Lower leg skin (tissue), 4 donors: ENCODE data around the gene EDC3. TPM values are rescaled to one million over a fixed set of nuclear protein-coding genes. Genes with fewer than 3 reads are reported as not detected.

ENCODE experiments used
- DNase-seq, 2 donors: peaks; one replicate each; pipeline ENCODE4 v3.0.0-alpha.2; 2019; ENCODE audit warnings: low spot score in 2 of 2
- H3K4me3 ChIP-seq: fragments of 200-600 bp; sonication (generic); 2 replicates; pipeline ENCODE4 v1.5.1; 2017; ENCODE audit warnings: mild to moderate bottlenecking, low read depth; ENCODE audit not compliant: poor library complexity, severe bottlenecking
- POLR2A ChIP-seq, 2 donors: fragments of 450-650 bp; IDR thresholded peaks; one replicate each; pipeline ENCODE4 v1.6.1; 2016 to 2017; ENCODE audit warnings: antibody characterized with exemption in 2 of 2, mild to moderate bottlenecking in 1 of 2, moderate library complexity in 1 of 2
- WGBS, 2 donors: methylation state at CpG; one replicate each; pipeline ENCODE4 v1.1.5; 2018; 5-methylcytosine and 5-hydroxymethylcytosine counted together
- intact Hi-C: fragments of 100-400 bp; cut with DNase I; formaldehyde crosslinking; loops from one replicate; pipeline ENCODE4 v1.15.0; 2023; ENCODE audit warnings: low total_unique reads
- total RNA-seq, 4 donors: library from RNA; depleted of rRNA; stranded (reverse); fragments of >200 nt; gene quantifications; one replicate each; pipeline ENCODE4 v1.1.0, GENCODE V29; 2016
- TF ChIP-seq, protein P1 (sequence below), 3 donors: fragments of 450-650 bp; IDR thresholded peaks; one replicate each; pipeline ENCODE4 v1.5.1; 2016; ENCODE audit warnings: antibody characterized with exemption in 3 of 3, mild to moderate bottlenecking in 3 of 3, moderate library complexity in 2 of 3

EDC3 gene
- total RNA-seq, 4 donors from 2014 or later: 11.2 to 33.6 (median 17.6) TPM

- TF ChIP-seq, protein P1, sequence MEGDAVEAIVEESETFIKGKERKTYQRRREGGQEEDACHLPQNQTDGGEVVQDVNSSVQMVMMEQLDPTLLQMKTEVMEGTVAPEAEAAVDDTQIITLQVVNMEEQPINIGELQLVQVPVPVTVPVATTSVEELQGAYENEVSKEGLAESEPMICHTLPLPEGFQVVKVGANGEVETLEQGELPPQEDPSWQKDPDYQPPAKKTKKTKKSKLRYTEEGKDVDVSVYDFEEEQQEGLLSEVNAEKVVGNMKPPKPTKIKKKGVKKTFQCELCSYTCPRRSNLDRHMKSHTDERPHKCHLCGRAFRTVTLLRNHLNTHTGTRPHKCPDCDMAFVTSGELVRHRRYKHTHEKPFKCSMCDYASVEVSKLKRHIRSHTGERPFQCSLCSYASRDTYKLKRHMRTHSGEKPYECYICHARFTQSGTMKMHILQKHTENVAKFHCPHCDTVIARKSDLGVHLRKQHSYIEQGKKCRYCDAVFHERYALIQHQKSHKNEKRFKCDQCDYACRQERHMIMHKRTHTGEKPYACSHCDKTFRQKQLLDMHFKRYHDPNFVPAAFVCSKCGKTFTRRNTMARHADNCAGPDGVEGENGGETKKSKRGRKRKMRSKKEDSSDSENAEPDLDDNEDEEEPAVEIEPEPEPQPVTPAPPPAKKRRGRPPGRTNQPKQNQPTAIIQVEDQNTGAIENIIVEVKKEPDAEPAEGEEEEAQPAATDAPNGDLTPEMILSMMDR (IDR thresholded peaks at IDR 0.05): no peak
- TF ChIP-seq POLR2A (IDR thresholded peaks at IDR 0.05): no peak
- peak in 1 of 2 donors; percentile 37 for DNase-seq
- 89 to 90% methylated on average over 3 of the region's 3 CpGs for WGBS, 2 donors
- intact Hi-C loops: no loop called here
- H3K4me3 ChIP-seq: no peak overlapping the region
Observed at GRCh38 chr15:74657846-74658245, 38.0 kb downstream of the EDC3 start.

DNA sequence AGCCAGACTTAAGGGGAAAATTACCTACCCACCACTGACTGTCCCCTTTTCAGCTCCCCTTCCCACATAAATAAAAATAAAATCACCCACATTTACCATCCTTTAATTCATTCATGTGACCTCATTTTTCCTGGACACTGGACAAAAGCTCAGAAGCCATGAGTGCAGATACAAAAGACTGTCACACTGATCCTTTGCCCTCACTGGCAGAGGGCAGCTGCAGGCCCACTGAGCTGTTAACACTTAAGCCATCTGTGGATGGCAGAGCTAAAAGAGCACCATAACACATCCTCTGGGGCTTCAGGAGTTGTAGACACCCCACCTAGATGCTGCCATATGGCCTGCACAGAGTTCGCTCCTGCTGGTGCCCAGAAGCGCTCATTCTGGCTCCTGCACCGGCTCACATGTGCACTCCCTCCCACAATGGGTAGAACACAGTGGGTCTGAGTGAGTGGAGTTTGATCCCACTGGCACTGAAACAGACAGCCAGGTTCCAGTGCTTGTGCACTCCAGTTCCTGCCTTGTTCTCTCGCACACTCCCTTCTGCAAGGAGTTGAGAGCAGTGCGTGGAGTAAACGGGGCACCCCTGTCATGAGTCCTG, 38.8 kb downstream of the EDC3 start:
- WGBS, 2 donors: 88 to 95% methylated on average over 6 of the region's 6 CpGs
- intact Hi-C loops: no loop called here

DNA sequence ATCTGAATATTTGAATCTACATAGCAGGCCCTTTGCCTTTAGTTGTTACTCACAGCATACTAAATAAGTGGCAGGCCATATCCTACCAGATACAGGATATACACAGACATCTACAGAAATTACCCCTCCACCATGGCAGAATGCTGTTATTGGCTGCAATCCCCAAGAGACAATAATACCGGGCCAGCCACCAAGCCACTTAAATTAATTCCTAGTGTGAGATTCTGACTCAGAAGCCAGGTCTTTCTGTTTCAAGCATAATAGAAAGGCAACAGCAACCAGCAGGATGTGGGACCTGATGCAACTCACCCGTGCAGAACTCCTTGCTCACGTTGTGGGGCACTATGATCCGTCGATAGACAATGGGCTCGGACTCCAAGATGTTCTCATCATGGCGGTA, 40.4 kb downstream of the EDC3 start:
- no peak overlapping the region for H3K4me3 ChIP-seq
- TF ChIP-seq, protein P1 (IDR thresholded peaks at IDR 0.05): no peak
- no peak for TF ChIP-seq POLR2A (IDR thresholded peaks at IDR 0.05)
- DNase-seq: peak in 1 of 2 donors; percentile 49
- intact Hi-C loops: no loop called here
- 76 to 80% methylated on average over 7 of the region's 7 CpGs for WGBS, 2 donors

More for the DNA sequence above, 38.8 kb downstream of the EDC3 start:
- H3K4me3 ChIP-seq: no peak overlapping the region
- TF ChIP-seq POLR2A (IDR thresholded peaks at IDR 0.05): no peak
- TF ChIP-seq, protein P1 (IDR thresholded peaks at IDR 0.05): no peak
- peak in 1 of 2 donors; percentile 58 for DNase-seq

GRCh38 chr15:74653426-74654102, 42.3 kb downstream of the EDC3 start:
- no peak overlapping the region for H3K4me3 ChIP-seq
- intact Hi-C loops: no loop called here
- no peak for TF ChIP-seq POLR2A (IDR thresholded peaks at IDR 0.05)
- TF ChIP-seq, protein P1 (IDR thresholded peaks at IDR 0.05): no peak
- WGBS, 2 donors: 63 to 70% methylated on average over 7 of the region's 7 CpGs
- DNase-seq: peak; percentile 75 to 88

GRCh38 chr15:74651242-74651741, 44.5 kb downstream of the EDC3 start:
- peak in 1 of 2 donors; percentile 31 for DNase-seq
- TF ChIP-seq, protein P1 (IDR thresholded peaks at IDR 0.05): no peak
- TF ChIP-seq POLR2A (IDR thresholded peaks at IDR 0.05): no peak
- WGBS, 2 donors: 76 to 78% methylated on average over 3 of the region's 3 CpGs
- no peak overlapping the region for H3K4me3 ChIP-seq
- intact Hi-C loops: no loop called here
